ENCODE data around the gene CASQ1.

Gene CASQ1

DNA sequence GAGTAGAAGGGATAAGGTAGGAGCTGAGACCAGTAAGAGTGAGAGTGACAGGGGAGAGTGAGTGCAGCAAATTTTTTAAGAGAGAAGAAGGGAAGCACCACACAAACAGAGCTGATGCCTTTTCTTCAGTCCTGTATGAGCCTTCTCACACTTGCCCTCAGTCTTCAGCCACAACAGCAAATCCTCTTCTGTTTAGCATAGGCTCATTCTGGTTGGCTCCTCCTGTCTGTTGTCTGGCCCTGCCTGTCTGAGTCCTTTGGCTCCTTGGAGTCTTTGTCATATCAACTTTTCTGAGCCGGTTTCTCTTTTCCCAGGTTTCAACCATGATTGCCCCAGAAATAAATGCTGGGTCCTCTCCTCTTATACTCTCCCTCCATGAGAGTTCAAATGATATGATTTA, 12.7 kb upstream of the CASQ1 start:
- TF ChIP-seq, protein P1, sequence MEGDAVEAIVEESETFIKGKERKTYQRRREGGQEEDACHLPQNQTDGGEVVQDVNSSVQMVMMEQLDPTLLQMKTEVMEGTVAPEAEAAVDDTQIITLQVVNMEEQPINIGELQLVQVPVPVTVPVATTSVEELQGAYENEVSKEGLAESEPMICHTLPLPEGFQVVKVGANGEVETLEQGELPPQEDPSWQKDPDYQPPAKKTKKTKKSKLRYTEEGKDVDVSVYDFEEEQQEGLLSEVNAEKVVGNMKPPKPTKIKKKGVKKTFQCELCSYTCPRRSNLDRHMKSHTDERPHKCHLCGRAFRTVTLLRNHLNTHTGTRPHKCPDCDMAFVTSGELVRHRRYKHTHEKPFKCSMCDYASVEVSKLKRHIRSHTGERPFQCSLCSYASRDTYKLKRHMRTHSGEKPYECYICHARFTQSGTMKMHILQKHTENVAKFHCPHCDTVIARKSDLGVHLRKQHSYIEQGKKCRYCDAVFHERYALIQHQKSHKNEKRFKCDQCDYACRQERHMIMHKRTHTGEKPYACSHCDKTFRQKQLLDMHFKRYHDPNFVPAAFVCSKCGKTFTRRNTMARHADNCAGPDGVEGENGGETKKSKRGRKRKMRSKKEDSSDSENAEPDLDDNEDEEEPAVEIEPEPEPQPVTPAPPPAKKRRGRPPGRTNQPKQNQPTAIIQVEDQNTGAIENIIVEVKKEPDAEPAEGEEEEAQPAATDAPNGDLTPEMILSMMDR (IDR thresholded peaks at IDR 0.05; ENCODE audit: borderline replicate concordance, insufficient read depth, low read depth, low read length) = no peak
- H3K4me3 ChIP-seq (ENCODE audit: low read depth, low read length) = no peak overlapping the region

DNA sequence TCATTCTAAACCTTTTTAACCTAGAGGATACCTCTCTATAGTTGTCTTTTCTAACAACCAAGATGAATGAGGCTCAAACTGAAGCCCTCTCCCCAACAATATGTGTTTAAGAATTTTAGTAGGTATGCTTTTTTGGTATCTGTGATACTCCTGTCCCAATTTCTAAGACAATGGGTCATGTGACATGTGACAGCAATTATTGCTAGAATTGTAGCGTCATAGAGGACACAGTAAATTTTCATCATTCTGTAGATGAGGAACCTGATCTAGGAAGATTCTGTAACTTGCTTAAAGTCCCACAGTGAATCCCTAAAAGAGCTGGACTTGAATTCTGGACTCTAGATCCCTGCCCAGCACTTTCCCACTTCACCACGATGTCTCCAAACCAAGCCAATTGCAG, 11.6 kb upstream of the CASQ1 start:
- TF ChIP-seq, protein P1 (IDR thresholded peaks at IDR 0.05; ENCODE audit: borderline replicate concordance, insufficient read depth, low read depth, low read length) = no peak
- H3K4me3 ChIP-seq (ENCODE audit: low read depth, low read length) = no peak overlapping the region

DNA sequence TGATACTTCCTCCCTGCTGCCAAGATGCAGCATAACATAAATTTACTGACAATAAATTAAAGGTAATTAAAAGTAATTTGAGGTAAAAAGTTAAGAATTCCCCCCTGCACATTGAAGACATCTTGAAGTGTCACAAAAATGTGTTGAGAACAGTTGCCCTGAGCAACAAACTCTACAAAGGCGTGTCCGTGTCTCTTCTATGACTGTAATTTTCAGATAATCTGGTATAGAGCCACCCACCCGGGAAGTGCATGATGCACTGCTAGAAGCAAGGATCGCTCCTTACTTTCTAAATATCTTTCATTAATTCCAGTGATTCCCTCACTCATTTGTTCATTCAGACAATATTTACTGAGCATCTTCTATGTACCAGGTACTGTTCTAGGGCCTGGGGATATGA, 11.0 kb upstream of the CASQ1 start:
- H3K4me3 ChIP-seq (ENCODE audit: low read depth, low read length) = no peak overlapping the region
- TF ChIP-seq, protein P1 (IDR thresholded peaks at IDR 0.05; ENCODE audit: borderline replicate concordance, insufficient read depth, low read depth, low read length) = no peak

DNA sequence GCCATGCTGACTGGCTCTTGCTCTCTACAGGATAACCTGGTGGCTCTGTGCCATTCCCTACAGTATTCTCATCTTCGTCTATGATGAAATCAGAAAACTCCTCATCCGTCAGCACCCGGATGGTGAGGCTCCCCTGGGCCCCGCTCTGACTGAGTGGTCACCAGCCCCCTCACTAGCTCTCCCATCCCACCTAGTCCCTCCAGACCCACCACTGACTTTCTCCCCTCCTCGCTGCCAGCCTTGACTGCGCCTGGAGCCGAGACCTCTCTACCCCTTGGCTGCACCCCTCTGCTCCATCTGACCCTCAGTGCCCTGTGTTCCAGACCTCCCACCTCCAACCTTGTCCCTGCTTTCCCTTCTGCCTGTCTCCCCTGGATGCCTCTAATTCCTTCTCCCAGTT, 4.1 kb upstream of the CASQ1 start:
- H3K4me3 ChIP-seq (ENCODE audit: low read depth, low read length) = no peak overlapping the region
- TF ChIP-seq, protein P1 (IDR thresholded peaks at IDR 0.05; ENCODE audit: borderline replicate concordance, insufficient read depth, low read depth, low read length) = no peak

DNA sequence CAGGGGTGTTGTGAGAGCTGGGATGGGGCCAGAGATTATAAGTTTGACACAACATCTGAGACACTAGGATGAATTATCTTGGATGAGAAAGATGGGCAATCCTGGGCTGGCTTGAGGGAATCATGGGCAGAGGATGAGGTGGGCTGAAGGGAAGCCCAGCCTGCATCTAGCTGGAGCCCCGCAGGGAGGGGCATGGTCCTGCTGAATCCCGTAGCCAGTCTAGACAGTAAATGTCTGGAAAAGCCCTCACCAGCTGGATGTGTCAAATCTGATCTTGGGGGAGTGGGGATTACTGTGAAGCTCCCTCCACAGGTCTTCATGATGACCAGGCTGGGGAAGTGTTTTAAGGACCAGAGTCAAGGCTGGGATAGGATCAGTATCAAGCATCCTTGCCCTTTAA, 3.6 kb upstream of the CASQ1 start:
- no peak overlapping the region for H3K4me3 ChIP-seq (ENCODE audit: low read depth, low read length)

DNA sequence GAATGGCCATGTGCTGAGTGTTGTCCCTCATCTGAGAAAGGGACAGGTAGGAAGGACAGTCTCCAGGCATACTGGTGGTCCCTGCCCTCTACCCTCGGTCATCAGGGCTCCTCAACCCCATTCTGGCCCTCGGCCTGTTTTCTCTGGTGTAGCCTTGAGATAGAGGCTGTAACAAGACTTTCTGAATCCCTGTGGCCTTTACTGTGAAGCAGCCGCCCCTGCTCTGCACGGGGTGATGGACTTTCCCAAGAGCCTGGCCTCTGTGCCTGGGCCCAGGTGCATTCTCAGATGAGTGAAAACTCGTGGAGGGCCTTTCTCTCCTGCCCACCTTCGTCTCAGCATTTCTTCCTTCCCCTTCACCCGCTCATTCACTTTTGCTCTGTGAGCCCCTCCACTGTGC, 3.0 kb upstream of the CASQ1 start:
- TF ChIP-seq, protein P1 (IDR thresholded peaks at IDR 0.05; ENCODE audit: borderline replicate concordance, insufficient read depth, low read depth, low read length) = no peak
- no peak overlapping the region for H3K4me3 ChIP-seq (ENCODE audit: low read depth, low read length)

More for the DNA sequence above, 3.6 kb upstream of the CASQ1 start:
- TF ChIP-seq, protein P1 (IDR thresholded peaks at IDR 0.05; ENCODE audit: borderline replicate concordance, insufficient read depth, low read depth, low read length) = no peak

DNA sequence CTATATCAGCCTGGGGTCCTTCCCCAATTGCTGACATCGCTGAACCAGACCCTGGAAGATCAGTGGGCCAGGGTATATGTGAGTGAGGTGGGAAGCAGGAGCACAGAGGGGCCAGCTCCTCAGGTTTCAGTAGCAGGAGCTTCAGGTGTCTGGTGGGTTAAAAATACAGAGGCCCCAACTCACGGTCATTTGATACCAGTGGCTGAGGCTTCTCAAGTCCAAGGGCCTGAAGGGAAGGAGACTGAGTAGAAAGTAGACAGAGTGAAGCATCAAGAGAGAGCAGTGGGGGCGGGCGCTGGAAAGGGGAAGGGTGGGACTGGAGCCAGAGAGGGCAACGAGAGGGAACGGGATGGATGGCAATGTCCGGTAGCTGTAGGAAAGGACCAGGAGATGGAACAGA, 2.0 kb upstream of the CASQ1 start:
- TF ChIP-seq, protein P1 (IDR thresholded peaks at IDR 0.05; ENCODE audit: borderline replicate concordance, insufficient read depth, low read depth, low read length) = no peak
- H3K4me3 ChIP-seq (ENCODE audit: low read depth, low read length) = no peak overlapping the region
